HepG2 (cell line): Measurements from ENCODE around the gene TYW1. TPM values are rescaled to one million over a fixed set of nuclear protein-coding genes. Genes with fewer than 3 reads are reported as not detected.
"Not testable (repeated sequence)": the region's sequence is repeated elsewhere in the genome, so short reads cannot be mapped to it uniquely, and the experiment has no call there.

ENCODE experiments used
- ARNT2 ChIP-seq: sonication (generic); formaldehyde crosslinking; IDR thresholded peaks from 2 replicates; pipeline ENCODE4 v1.8.0; 2022; ENCODE audit warnings: mild to moderate bottlenecking, low read depth, missing genetic modification reagents, moderate library complexity
- DR1 ChIP-seq: sonication (generic); formaldehyde crosslinking; IDR thresholded peaks from 2 replicates; pipeline ENCODE4 v1.8.0; 2021; ENCODE audit warnings: mild to moderate bottlenecking, missing genetic modification reagents, inconsistent platforms
- DRAP1 ChIP-seq: IDR thresholded peaks from 2 replicates; pipeline ENCODE4 v1.6.1; 2016; ENCODE audit warnings: missing genetic modification reagents, missing compliant biosample characterization
- HCFC1 ChIP-seq: fragments of 150-350 bp; IDR thresholded peaks from 2 replicates; pipeline ENCODE4 v1.6.1; 2014; ENCODE audit warnings: low read depth, low read length
- HNRNPLL ChIP-seq: fragments of 200-400 bp; formaldehyde crosslinking; IDR thresholded peaks from 2 replicates; pipeline ENCODE4 v1.6.1; 2017; ENCODE audit warnings: mild to moderate bottlenecking, low read depth, low read length; ENCODE audit not compliant: poor library complexity, severe bottlenecking
- HOXD1 ChIP-seq: sonication (generic); formaldehyde crosslinking; IDR thresholded peaks from 2 replicates; pipeline ENCODE4 v1.5.0; 2020; ENCODE audit warnings: missing genetic modification reagents
- IKZF5 ChIP-seq: IDR thresholded peaks from 2 replicates; pipeline ENCODE4 v1.6.1; 2018; ENCODE audit warnings: missing genetic modification reagents, mild to moderate bottlenecking, missing compliant biosample characterization
- IRF2 ChIP-seq: IDR thresholded peaks from 2 replicates; pipeline ENCODE4 v1.6.1; 2018; ENCODE audit warnings: missing genetic modification reagents, missing compliant biosample characterization
- KDM2A ChIP-seq: sonication (generic); formaldehyde crosslinking; IDR thresholded peaks from 2 replicates; pipeline ENCODE4 v1.4.0; 2020; ENCODE audit warnings: low read depth, missing genetic modification reagents, borderline replicate concordance
- MAX ChIP-seq: IDR thresholded peaks from 2 replicates; pipeline ENCODE4 v1.6.1; 2012; ENCODE audit warnings: inconsistent platforms
- MEIS2 ChIP-seq: sonication (generic); formaldehyde crosslinking; IDR thresholded peaks from 2 replicates; pipeline ENCODE4 v1.9.0; 2021; ENCODE audit warnings: mild to moderate bottlenecking, missing genetic modification reagents
- MNT ChIP-seq: fragments of 450-650 bp; IDR thresholded peaks from 2 replicates; pipeline ENCODE4 v1.6.1; 2016
- RXRA ChIP-seq: sonication (generic); formaldehyde crosslinking; IDR thresholded peaks from 2 replicates; pipeline ENCODE4 v1.5.1; 2020; ENCODE audit warnings: missing genetic modification reagents
- SP2 ChIP-seq: sonication (generic); formaldehyde crosslinking; IDR thresholded peaks from 2 replicates; pipeline ENCODE4 v1.5.1; 2020; ENCODE audit warnings: mild to moderate bottlenecking, missing genetic modification reagents
- UBTF ChIP-seq: sonication (generic); formaldehyde crosslinking; IDR thresholded peaks from 2 replicates; pipeline ENCODE4 v1.4.0; 2020; ENCODE audit warnings: mild to moderate bottlenecking, missing genetic modification reagents
- ZHX2 ChIP-seq, 2 experiments: sonication (generic) in 1 of 2; formaldehyde crosslinking in 1 of 2; IDR thresholded peaks; 2 replicates each; pipeline versions ENCODE4 v1.6.1 to v1.9.0; 2014 to 2022; ENCODE audit warnings: antibody characterized with exemption in 1 of 2, borderline replicate concordance in 1 of 2, inconsistent platforms in 1 of 2, low read depth in 1 of 2, missing genetic modification reagents in 1 of 2
- polyA plus RNA-seq, 8 experiments: library from polyadenylated mRNA; depleted of rRNA in 3 of 8; stranded (reverse) in 7 of 8; unstranded in 1 of 8; fragments of >200 nt; fragmentation: Illumina TruSeq in 4 of 8; extraction: Trizol in 4 of 8; gene quantifications; 2 replicates each; pipeline versions ENCODE4 v1.2.1 to v1.2.3, GENCODE V29; 2011 to 2016; ENCODE audit warnings: low read depth in 4 of 8, missing spikeins in 1 of 8, mixed read lengths in 1 of 8; ENCODE audit not compliant: insufficient read depth in 1 of 8
- total RNA-seq, 5 experiments: library from RNA; depleted of rRNA; stranded (reverse); fragments of >200 nt; fragmentation: Illumina TruSeq; extraction: Trizol; gene quantifications; 2 replicates each; pipeline ENCODE4 v1.2.3, GENCODE V29; 2016; ENCODE audit warnings: low read depth in 1 of 5

TYW1 gene
- total and polyA plus RNA-seq, 2 of the 13 experiments (the other 11 are each of a cell fraction or from before 2014, with no cell fraction given): 8.6 to 17.6 TPM

GRCh38 chr7:66996444-66997191, at the start of gene TYW1 (continued):
- TF ChIP-seq ZHX2 (IDR thresholded peaks at IDR 0.05; ENCODE audit: low read depth) (peak; percentile 78), DR1 (CRISPR knock-in tag) (0 out of 2 replicates have a peak, but pooled peaks have one; percentile 62), IRF2 (peak; percentile 54; the same call in 1 of the 2 replicates), RXRA (CRISPR knock-in tag) (peak; percentile 52; the same call in 1 of the 2 replicates), MEIS2 (CRISPR knock-in tag) (peak; percentile 47; the same call in 1 of the 2 replicates), HOXD1 (0 out of 2 replicates have a peak, but pooled peaks have one; percentile 22), UBTF (peak; percentile 59), HCFC1 (peak; percentile 34; the same call in 1 of the 2 replicates), KDM2A (CRISPR knock-in tag) (peak; percentile 57; the same call in 1 of the 2 replicates), DRAP1 (CRISPR knock-in tag) (peak; percentile 83; the same call in 1 of the 2 replicates), IKZF5 (CRISPR knock-in tag) (peak; percentile 39; the same call in 1 of the 2 replicates), SP2 (CRISPR knock-in tag) (peak; percentile 88), MNT (peak; percentile 25; the same call in 1 of the 2 replicates), HNRNPLL (peak; percentile 96), ARNT2 (CRISPR knock-in tag) (peak; percentile 77; the same call in 1 of the 2 replicates), MAX (0 out of 2 replicates have a peak, but pooled peaks have one; percentile 22)
- TF ChIP-seq ZHX2 (CRISPR knock-in tag; IDR thresholded peaks at IDR 0.05; ENCODE audit: borderline replicate concordance): not testable (repeated sequence)
